ENCODE results near the gene HOXC5. TPM values are rescaled to one million over a fixed set of nuclear protein-coding genes. Genes with fewer than 3 reads are reported as not detected.

The HOXC5 gene
- total and polyA plus RNA-seq, 8 donors, result 0.25 to 1.3 TPM; not detected in 6

DNA sequence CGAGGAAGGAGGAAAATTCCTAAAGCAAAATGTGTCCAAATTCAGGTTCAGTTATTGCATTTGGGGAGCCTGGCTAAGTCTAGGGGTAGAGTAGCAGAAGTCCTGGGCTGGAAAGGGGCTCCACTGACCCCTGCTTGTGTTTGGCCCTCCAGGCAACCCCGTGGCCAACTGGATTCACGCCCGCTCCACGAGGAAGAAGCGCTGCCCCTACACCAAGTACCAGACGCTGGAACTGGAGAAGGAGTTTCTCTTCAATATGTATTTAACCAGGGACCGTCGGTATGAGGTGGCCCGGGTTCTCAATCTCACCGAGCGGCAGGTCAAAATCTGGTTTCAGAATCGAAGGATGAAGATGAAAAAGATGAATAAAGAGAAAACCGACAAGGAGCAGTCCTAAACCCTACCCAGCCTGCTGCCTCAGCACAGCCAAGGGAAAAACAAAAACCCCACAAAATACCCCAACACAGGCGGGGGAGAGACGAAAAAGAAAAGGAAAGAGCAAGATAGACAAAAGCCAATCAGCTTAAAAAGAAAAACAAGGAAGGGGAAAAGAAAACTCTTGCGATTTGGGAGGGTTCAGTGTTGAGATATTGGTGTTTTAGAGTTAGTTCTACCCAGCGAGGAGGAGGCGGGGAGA lies 30.5 kb upstream of the HOXC5 start:
- H3K9me3 ChIP-seq, result no peaks in the 10 kb centered on the region
- no peak for DNase-seq
- H3K4me3 ChIP-seq, result no peak overlapping the region
- H3K36me3 ChIP-seq, result no peaks in the 10 kb centered on the region
- intact Hi-C loops (cut with DNase I; ENCODE audit: low total_unique reads), result no loop called here
- H3K4me1 ChIP-seq, result peaks cover 17 to 40% (median 30%) of the 10 kb centered on the region in 4 donors
- no peak overlapping the region for H3K27ac ChIP-seq
- no peak for TF ChIP-seq POLR2AphosphoS5 (IDR thresholded peaks at IDR 0.05)
- TF ChIP-seq, protein P1, sequence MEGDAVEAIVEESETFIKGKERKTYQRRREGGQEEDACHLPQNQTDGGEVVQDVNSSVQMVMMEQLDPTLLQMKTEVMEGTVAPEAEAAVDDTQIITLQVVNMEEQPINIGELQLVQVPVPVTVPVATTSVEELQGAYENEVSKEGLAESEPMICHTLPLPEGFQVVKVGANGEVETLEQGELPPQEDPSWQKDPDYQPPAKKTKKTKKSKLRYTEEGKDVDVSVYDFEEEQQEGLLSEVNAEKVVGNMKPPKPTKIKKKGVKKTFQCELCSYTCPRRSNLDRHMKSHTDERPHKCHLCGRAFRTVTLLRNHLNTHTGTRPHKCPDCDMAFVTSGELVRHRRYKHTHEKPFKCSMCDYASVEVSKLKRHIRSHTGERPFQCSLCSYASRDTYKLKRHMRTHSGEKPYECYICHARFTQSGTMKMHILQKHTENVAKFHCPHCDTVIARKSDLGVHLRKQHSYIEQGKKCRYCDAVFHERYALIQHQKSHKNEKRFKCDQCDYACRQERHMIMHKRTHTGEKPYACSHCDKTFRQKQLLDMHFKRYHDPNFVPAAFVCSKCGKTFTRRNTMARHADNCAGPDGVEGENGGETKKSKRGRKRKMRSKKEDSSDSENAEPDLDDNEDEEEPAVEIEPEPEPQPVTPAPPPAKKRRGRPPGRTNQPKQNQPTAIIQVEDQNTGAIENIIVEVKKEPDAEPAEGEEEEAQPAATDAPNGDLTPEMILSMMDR (IDR thresholded peaks at IDR 0.05), result no peak
- no peak for TF ChIP-seq POLR2A (IDR thresholded peaks at IDR 0.05)
- TF ChIP-seq EP300 (IDR thresholded peaks at IDR 0.05), result no peak
- peaks cover 57 to 100% (median 100%) of the 10 kb centered on the region in 3 donors for H3K27me3 ChIP-seq
- 11 to 16% (median 12%) methylated on average over 19 of the region's 19 CpGs for whole genome bisulfite sequencing, 5 donors

DNA sequence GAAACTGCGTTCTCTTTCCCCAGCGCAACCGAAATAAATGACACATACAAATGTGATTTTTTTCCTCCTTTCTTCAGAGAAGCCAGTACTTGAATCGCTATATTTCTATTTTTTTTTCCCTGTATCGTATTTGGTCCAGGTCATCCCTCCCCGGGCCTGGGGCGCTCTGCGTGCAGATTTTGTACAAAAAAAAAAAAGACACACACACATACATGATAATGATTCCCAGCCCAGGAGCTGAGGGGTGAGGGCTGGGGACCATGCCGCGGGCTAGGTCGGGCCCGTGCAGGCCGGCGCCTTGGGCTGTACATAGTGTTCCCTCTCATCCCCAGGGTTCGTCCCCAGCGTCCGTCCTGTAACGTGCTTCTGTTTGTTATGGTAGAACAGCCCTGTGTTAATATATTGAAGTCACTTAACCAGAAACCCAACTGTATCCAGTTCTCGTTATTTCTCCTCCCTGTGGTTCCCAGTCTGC lies 29.9 kb upstream of the HOXC5 start:
- no peaks in the 10 kb centered on the region for H3K9me3 ChIP-seq
- H3K27ac ChIP-seq, result no peak overlapping the region
- no peak overlapping the region for H3K4me3 ChIP-seq
- 20 to 25% (median 25%) methylated on average over 19 of the region's 19 CpGs for WGBS, 5 donors
- peaks cover 54 to 100% (median 100%) of the 10 kb centered on the region in 3 donors for H3K27me3 ChIP-seq
- peaks cover 17 to 36% (median 28%) of the 10 kb centered on the region in 4 donors for H3K4me1 ChIP-seq
- intact Hi-C loops (cut with DNase I; ENCODE audit: low total_unique reads), result no loop called here
- no peak for DNase-seq
- TF ChIP-seq POLR2AphosphoS5 (IDR thresholded peaks at IDR 0.05), result no peak
- TF ChIP-seq, protein P1 (IDR thresholded peaks at IDR 0.05), result no peak
- TF ChIP-seq EP300 (IDR thresholded peaks at IDR 0.05), result no peak
- no peak for TF ChIP-seq POLR2A (IDR thresholded peaks at IDR 0.05)
- no peaks in the 10 kb centered on the region for H3K36me3 ChIP-seq

DNA sequence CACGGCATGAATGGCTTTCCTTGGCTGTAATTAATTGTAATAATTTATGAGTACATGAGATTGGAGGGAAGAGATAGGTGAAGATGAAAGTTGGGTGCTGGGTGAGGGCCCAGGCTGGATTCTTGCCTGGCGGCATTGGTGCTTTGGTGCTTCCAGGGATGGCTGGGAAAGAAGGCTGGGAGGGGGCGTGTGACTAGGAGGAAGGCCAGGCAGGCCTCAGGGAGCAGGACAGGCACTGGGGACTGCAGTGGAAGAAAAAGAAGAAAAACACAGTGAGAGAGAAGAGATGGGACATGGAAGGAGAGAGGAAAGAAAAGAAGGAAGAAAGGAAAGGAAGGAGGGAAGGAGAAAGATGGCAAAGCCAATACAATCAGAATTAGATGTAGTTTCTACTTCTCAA lies 29.2 kb upstream of the HOXC5 start:
- H3K27me3 ChIP-seq, result peaks cover 50 to 100% (median 100%) of the 10 kb centered on the region in 3 donors
- intact Hi-C loops (cut with DNase I; ENCODE audit: low total_unique reads), result no loop called here
- no peak for DNase-seq
- TF ChIP-seq POLR2A (IDR thresholded peaks at IDR 0.05) (no peak), EP300 (IDR thresholded peaks at IDR 0.05) (no peak), POLR2AphosphoS5 (IDR thresholded peaks at IDR 0.05) (no peak)
- no peak overlapping the region for H3K4me3 ChIP-seq
- no peaks in the 10 kb centered on the region for H3K36me3 ChIP-seq
- H3K4me1 ChIP-seq, result peaks cover 17 to 36% (median 28%) of the 10 kb centered on the region in 4 donors
- WGBS, 5 donors, result 19 to 42% (median 31%) methylated on average over 3 of the region's 3 CpGs
- no peak overlapping the region for H3K27ac ChIP-seq
- no peaks in the 10 kb centered on the region for H3K9me3 ChIP-seq

DNA sequence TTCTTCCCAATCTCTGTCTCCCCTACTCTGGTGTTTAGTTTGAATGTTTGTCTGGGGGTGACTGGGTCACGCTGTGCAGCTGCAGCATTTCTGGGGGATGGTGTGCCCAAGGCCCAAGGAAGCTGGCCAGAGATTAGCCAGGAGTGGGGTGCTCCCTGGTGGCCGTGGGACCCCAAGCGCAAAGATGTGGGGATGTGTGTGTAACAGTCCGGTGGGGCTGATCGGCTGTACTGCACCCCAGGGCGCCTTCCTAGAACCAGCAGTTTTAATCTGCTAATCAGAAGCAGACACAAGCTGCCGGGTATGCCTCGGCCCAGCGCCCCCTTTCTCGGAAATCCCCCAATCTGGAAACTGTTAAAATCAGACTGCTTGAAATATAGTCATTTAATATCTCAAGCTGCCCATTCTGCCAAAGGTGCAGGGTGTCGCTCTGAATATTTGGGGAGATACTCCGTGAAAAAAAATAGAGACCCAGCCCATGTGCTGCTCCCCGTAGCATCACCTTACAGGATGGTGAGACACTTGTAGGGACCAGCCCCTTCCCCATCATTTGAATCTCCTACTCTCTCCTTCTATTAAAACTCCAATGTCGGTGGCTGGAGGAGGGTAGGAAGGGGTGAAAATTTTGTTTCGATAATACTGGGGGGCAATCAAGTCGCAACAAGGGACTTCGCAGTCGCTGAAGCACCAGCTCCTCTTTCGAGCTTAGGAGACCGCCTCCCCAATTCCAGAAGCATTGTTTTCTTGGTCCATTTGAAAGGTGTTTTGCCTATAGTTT lies 28.6 kb upstream of the HOXC5 start:
- Histone ChIP-seq H3K27me3 (peaks cover 52 to 100% (median 99%) of the 10 kb centered on the region in 3 donors), H3K36me3 (no peaks in the 10 kb centered on the region), H3K27ac (no peak overlapping the region), H3K9me3 (no peaks in the 10 kb centered on the region), H3K4me1 (peaks cover 20 to 36% (median 31%) of the 10 kb centered on the region in 4 donors), H3K4me3 (no peak overlapping the region)
- intact Hi-C loops (cut with DNase I; ENCODE audit: low total_unique reads), result no loop called here
- WGBS, 5 donors, result 14 to 21% (median 17%) methylated on average over 20 of the region's 20 CpGs
- TF ChIP-seq POLR2A (IDR thresholded peaks at IDR 0.05), result no peak
- no peak for TF ChIP-seq EP300 (IDR thresholded peaks at IDR 0.05)
- TF ChIP-seq, protein P1 (IDR thresholded peaks at IDR 0.05), result no peak
- TF ChIP-seq POLR2AphosphoS5 (IDR thresholded peaks at IDR 0.05), result no peak
- DNase-seq, result no peak
